HG02763 (cell line): ENCODE measurements around the gene RNF40.
A peak's percentile ranks its signal among the peaks of the same experiment; 100 is the strongest.

Source experiments
- ATAC-seq: cut with Tn5 transposase; IDR thresholded peaks from one replicate; pipeline ENCODE4 v1.9.1; 2021; ENCODE audit warnings: mild to moderate bottlenecking, moderate library complexity; ENCODE audit not compliant: unreplicated experiment

The RNF40 gene

GRCh38 chr16:30761928-30762902, at the start of gene RNF40, which contains the start of gene CFAP119:
Gene RNF40, plus strand, starts transcription at chr16:30762322. Its CDS starts 224 bp downstream, at chr16:30762546.
Gene CFAP119, minus strand, starts transcription at chr16:30762062. Its CDS starts 314 bp downstream, at chr16:30761748.
- ATAC-seq, result peak; percentile 85

DNA sequence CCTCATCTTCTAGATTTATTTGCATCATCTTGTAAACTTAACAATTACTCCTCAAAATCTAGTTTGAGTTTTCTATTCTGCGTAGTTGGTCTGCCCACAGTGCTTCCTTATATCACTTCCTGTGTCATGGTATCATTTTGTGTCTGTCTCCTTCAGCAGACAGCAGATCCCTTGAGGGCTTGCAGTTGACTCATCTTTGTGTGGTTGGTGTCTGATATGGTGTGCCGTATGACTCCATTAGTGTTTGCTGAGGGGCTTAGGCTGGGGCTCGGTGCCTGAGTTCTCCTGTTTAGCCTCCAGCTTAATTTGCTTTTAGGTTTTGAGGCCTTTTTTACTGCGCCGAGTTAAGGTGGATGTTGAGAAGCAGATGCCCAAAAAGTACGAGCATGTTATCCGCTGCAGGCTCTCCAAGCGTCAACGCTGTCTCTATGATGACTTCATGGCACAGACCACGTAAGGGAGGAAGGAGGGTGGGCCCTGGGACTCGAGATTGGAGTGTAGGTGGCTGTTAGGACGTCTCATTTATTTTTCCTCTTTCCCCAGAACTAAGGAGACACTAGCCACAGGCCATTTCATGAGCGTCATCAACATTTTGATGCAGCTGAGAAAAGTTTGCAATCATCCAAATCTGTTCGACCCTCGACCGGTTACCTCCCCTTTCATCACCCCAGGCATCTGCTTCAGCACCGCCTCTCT, 46.2 kb upstream of the RNF40 start:
- ATAC-seq, result no peak

- no peak for ATAC-seq
Measured at GRCh38 chr16:30720086-30720485, 42.0 kb upstream of the RNF40 start.

DNA sequence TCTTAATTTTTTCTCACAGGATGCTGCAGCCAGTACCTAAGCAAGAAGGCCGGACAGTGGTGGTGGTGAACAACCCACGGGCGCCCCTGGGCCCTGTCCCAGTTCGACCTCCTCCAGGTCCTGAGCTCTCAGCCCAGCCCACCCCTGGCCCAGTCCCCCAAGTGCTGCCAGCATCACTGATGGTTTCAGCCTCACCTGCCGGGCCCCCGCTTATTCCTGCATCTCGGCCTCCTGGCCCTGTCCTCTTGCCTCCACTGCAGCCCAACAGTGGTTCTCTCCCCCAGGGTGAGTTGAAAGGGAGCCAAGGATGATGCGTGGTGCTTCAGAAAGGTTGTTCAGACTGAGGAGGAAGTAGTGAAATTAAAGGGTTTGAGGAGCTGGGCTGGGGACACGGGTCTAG, 41.4 kb upstream of the RNF40 start:
- ATAC-seq, result no peak

DNA sequence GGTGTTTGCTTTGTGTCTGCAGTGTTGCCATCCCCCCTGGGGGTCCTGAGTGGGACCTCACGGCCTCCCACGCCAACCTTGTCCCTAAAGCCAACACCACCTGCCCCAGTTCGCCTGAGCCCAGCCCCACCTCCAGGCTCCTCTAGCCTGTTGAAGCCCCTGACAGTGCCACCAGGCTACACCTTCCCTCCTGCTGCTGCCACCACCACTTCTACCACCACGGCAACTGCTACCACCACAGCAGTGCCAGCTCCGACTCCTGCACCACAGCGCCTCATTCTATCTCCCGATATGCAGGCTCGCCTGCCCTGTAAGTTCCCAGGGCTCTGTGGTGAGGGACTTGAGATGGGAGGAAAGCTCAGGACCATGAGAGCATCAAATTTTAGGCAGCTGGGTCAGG, 41.0 kb upstream of the RNF40 start:
- ATAC-seq, result no peak

DNA sequence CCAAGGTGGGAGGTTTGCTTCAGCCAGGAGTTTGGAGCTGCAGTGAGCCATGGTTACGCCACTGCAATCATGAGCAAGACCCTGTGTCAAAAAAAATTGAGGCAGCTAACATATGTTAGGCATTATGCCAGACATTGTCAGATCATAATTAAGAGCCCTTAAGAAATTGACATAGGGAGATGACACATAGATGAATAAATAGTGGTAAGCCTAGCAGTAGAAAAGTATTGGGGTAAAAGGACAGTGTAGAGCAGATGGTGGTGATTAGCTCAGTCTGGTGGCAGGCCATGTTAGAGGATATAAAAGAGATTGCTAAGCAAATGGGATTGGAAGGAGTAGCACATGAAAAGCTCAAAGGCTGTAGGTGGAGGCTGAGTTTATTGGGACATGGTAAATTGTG, 40.5 kb upstream of the RNF40 start:
- ATAC-seq, result no peak

GRCh38 chr16:30722443-30722842, 39.7 kb upstream of the RNF40 start:
- no peak for ATAC-seq

DNA sequence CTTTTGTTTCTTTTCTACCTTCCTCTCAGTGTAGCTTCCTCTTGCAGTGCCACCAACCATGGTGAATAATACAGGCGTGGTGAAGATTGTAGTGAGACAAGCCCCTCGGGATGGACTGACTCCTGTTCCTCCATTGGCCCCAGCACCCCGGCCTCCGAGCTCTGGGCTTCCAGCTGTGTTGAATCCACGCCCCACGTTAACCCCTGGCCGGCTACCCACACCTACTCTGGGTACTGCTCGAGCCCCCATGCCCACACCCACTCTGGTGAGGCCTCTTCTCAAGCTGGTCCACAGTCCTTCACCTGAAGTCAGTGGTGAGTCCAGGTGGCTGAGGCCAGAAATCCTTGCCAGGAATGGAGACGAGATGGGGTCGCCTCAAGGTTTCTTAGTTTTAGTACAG, 39.2 kb upstream of the RNF40 start:
- no peak for ATAC-seq

- ATAC-seq, result no peak
Measured at GRCh38 chr16:30723725-30724355, 38.3 kb upstream of the RNF40 start.

DNA sequence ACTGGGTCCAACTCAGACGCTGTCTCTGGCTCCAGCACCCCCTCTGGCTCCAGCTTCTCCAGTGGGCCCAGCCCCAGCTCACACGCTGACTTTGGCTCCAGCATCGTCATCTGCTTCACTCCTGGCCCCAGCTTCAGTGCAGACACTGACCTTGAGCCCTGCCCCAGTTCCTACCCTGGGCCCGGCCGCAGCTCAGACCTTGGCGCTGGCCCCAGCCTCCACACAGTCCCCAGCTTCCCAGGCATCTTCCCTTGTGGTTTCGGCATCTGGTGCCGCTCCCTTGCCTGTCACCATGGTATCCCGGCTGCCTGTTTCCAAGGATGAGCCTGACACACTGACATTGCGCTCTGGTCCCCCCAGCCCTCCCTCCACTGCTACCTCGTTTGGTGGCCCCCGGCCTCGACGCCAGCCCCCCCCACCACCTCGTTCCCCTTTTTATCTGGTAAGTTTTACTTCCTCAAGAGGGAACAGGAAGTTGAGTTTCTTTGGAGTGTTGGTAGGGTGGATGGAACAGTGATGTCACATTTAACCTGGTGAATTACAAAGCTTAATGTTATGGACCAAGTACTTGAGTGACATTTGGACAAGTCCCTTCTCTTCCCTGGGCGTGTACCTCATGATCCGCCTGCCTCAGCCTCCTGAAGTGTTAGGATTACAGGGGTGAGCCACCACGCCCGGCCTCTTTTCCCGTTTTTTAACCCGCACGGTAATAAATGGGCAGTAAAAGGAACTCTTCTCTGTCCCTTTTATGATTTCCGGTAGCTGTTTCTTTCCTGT, 37.3 kb upstream of the RNF40 start:
- no peak for ATAC-seq

DNA sequence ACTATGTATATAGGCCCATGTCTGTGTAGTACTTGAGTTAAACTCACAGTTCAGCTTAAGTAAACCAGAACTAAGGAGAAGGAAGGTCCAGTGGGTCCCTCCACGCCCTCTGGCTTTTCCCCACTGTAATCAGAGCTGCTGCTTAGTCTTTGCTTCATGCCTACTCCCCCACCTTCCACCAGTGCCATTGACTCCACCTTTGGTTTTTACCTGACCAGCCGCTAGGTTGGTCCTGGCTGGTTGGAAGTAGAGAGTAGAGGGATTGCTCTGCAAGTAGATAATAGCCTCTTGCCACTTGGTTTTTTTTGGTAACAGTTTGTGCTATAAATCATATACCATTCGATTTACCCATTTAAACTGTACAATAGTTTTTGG, 36.7 kb upstream of the RNF40 start:
- no peak for ATAC-seq

- no peak for ATAC-seq
Measured at GRCh38 chr16:30728321-30728720, 33.8 kb upstream of the RNF40 start.

- no peak for ATAC-seq
Measured at GRCh38 chr16:30728899-30729672, 33.0 kb upstream of the RNF40 start.

- no peak for ATAC-seq
Measured at GRCh38 chr16:30731411-30731810, 30.7 kb upstream of the RNF40 start.

- no peak for ATAC-seq
Measured at GRCh38 chr16:30736995-30737793, 24.9 kb upstream of the RNF40 start.

GRCh38 chr16:30737794-30738648, 24.1 kb upstream of the RNF40 start:
- no peak for ATAC-seq

DNA sequence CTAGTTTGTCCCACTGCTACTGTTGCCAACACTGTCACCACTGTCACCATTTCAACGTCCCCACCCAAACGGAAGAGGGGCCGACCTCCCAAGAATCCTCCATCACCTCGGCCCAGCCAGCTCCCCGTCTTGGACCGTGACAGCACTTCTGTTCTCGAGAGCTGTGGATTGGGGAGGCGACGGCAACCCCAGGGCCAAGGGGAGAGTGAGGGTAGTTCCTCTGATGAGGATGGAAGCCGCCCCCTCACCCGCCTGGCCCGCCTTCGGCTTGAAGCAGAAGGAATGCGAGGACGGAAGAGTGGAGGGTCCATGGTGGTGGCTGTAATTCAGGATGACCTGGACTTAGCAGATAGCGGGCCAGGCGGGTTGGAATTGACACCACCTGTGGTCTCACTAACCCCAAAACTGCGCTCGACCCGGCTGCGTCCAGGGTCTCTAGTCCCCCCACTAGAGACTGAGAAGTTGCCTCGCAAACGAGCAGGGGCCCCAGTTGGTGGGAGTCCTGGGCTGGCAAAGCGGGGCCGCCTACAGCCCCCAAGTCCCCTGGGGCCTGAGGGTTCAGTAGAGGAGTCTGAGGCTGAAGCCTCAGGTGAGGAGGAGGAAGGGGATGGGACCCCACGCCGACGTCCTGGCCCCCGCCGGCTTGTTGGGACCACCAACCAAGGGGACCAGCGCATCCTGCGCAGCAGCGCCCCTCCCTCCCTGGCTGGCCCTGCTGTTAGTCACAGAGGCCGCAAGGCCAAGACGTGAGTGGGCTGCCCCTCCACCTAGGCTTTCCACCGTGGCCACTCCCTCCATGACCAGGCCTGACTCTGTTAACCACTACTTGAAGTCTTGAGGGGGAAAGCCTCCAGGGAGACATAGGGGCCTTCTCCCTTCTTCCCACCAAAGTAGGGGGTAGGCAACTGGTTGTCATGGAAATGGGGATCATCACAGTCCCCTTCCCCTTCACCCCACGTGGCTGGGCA, 22.9 kb upstream of the RNF40 start:
- ATAC-seq, result no peak
